ENCODE results near the gene GJA9.
A peak's percentile ranks its signal among the peaks of the same experiment; 100 is the strongest.
"Not testable (repeated sequence)": the region's sequence is repeated elsewhere in the genome, so short reads cannot be mapped to it uniquely, and the experiment has no call there.

GJA9 gene

GRCh38 chr1:38839363-38839762 is 42.0 kb downstream of the GJA9 start:
- Histone ChIP-seq H3K4me2 (ENCODE audit: low read length) (no peak overlapping the region), H3K4me3 (ENCODE audit: low read length) (no peak overlapping the region), H3K27ac (ENCODE audit: low read depth, low read length) (no peak overlapping the region), H3F3A (ENCODE audit: control insufficient read depth, insufficient read depth) (no peaks in the 10 kb centered on the region), H3K27me3 (ENCODE audit: control insufficient read depth, low read length) (no peaks in the 10 kb centered on the region), H3K9me2 (replicated peaks; ENCODE audit: control insufficient read depth, low read length) (no peaks in the 10 kb centered on the region), H3K9me3 (ENCODE audit: control insufficient read depth, insufficient read depth, low read length) (no peaks in the 10 kb centered on the region), H4K20me1 (ENCODE audit: control insufficient read depth, insufficient read depth, low read depth, low read length) (no peaks in the 10 kb centered on the region), H3K36me3 (ENCODE audit: control insufficient read depth, low read length) (peaks cover 21% of the 10 kb centered on the region), H3K79me2 (ENCODE audit: control insufficient read depth, low read length) (no peaks in the 10 kb centered on the region), H3K4me1 (ENCODE audit: control insufficient read depth, low read length) (no peaks in the 10 kb centered on the region)
- TF ChIP-seq CTCF (IDR thresholded peaks at IDR 0.05; ENCODE audit: low read depth, low read length, poor library complexity, severe bottlenecking) (no peak), EZH2phosphoT487 (IDR thresholded peaks at IDR 0.05; ENCODE audit: borderline replicate concordance, low read length) (no peak)

DNA sequence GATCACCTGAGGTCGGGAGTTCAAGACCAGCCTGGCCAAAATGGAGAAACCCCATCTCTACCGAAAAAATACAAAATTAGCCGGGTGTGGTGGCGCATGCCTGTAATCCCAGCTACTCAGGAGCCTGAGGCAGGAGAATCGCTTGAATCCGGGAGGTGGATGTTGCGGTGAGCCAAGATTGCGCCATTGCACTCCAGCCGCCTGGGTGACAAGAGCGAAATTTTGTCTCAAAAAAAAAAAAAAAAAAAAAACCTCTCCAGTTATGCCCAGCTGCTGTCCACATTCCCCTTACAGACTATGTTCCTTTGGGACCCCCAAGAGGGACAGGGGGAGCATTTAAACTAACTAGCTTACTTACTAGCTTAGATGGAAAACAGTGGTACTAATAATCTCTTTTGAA is 45.1 kb downstream of the GJA9 start:
- H3K4me3 ChIP-seq (ENCODE audit: low read length); H3K79me2 ChIP-seq (ENCODE audit: control insufficient read depth, low read length); H3K27ac ChIP-seq (ENCODE audit: low read depth, low read length); H4K20me1 ChIP-seq (ENCODE audit: control insufficient read depth, insufficient read depth, low read depth, low read length); H3K9me2 ChIP-seq (replicated peaks; ENCODE audit: control insufficient read depth, low read length); H3K4me1 ChIP-seq (ENCODE audit: control insufficient read depth, low read length); H3K9me3 ChIP-seq (ENCODE audit: control insufficient read depth, insufficient read depth, low read length); H3K27me3 ChIP-seq (ENCODE audit: control insufficient read depth, low read length); H3F3A ChIP-seq (ENCODE audit: control insufficient read depth, insufficient read depth); H3K4me2 ChIP-seq (ENCODE audit: low read length): not testable (repeated sequence)
- peaks cover 16% of the 10 kb centered on the region for H3K36me3 ChIP-seq (ENCODE audit: control insufficient read depth, low read length)

GRCh38 chr1:38834937-38835827 is 46.2 kb downstream of the GJA9 start:
- H3K27ac ChIP-seq (ENCODE audit: low read depth, low read length), result no peak overlapping the region
- no peak overlapping the region for H3K4me2 ChIP-seq (ENCODE audit: low read length)
- no peaks in the 10 kb centered on the region for H3F3A ChIP-seq (ENCODE audit: control insufficient read depth, insufficient read depth)
- peaks cover 7% of the 10 kb centered on the region for H3K27me3 ChIP-seq (ENCODE audit: control insufficient read depth, low read length)
- no peaks in the 10 kb centered on the region for H3K9me3 ChIP-seq (ENCODE audit: control insufficient read depth, insufficient read depth, low read length)
- no peaks in the 10 kb centered on the region for H3K9me2 ChIP-seq (replicated peaks; ENCODE audit: control insufficient read depth, low read length)
- H3K36me3 ChIP-seq (ENCODE audit: control insufficient read depth, low read length), result peaks cover 13% of the 10 kb centered on the region
- no peaks in the 10 kb centered on the region for H4K20me1 ChIP-seq (ENCODE audit: control insufficient read depth, insufficient read depth, low read depth, low read length)
- no peaks in the 10 kb centered on the region for H3K79me2 ChIP-seq (ENCODE audit: control insufficient read depth, low read length)
- no peaks in the 10 kb centered on the region for H3K4me1 ChIP-seq (ENCODE audit: control insufficient read depth, low read length)
- TF ChIP-seq EZH2phosphoT487 (IDR thresholded peaks at IDR 0.05; ENCODE audit: borderline replicate concordance, low read length) (no peak), CTCF (IDR thresholded peaks at IDR 0.05; ENCODE audit: low read depth, low read length, poor library complexity, severe bottlenecking) (peak; percentile 84)
- no peak overlapping the region for H3K4me3 ChIP-seq (ENCODE audit: low read length)

- no peaks in the 10 kb centered on the region for H3K9me2 ChIP-seq (replicated peaks; ENCODE audit: control insufficient read depth, low read length)
- TF ChIP-seq EZH2phosphoT487 (IDR thresholded peaks at IDR 0.05; ENCODE audit: borderline replicate concordance, low read length) (no peak), CTCF (IDR thresholded peaks at IDR 0.05; ENCODE audit: low read depth, low read length, poor library complexity, severe bottlenecking) (no peak)
- no peaks in the 10 kb centered on the region for H3K4me1 ChIP-seq (ENCODE audit: control insufficient read depth, low read length)
- H3K27me3 ChIP-seq (ENCODE audit: control insufficient read depth, low read length), result peaks cover 12% of the 10 kb centered on the region
- H3F3A ChIP-seq (ENCODE audit: control insufficient read depth, insufficient read depth), result no peaks in the 10 kb centered on the region
- H3K27ac ChIP-seq (ENCODE audit: low read depth, low read length), result no peak overlapping the region
- H3K9me3 ChIP-seq (ENCODE audit: control insufficient read depth, insufficient read depth, low read length), result no peaks in the 10 kb centered on the region
- H3K36me3 ChIP-seq (ENCODE audit: control insufficient read depth, low read length), result peaks cover 10% of the 10 kb centered on the region
- H4K20me1 ChIP-seq (ENCODE audit: control insufficient read depth, insufficient read depth, low read depth, low read length), result no peaks in the 10 kb centered on the region
- no peak overlapping the region for H3K4me3 ChIP-seq (ENCODE audit: low read length)
- H3K79me2 ChIP-seq (ENCODE audit: control insufficient read depth, low read length), result no peaks in the 10 kb centered on the region
- no peak overlapping the region for H3K4me2 ChIP-seq (ENCODE audit: low read length)
Observed at GRCh38 chr1:38834221-38834782, 47.1 kb downstream of the GJA9 start.

Measured in DOHH2 (cell line).